Measurements from ENCODE around the gene INSM2. TPM values are rescaled to one million over a fixed set of nuclear protein-coding genes. Genes with fewer than 3 reads are reported as not detected.

INSM2 gene
- total and polyA plus RNA-seq, 2 of the 13 experiments (the other 11 are each of a cell fraction or from before 2014, with no cell fraction given) = not detected

- TF ChIP-seq ATF2 (CRISPR knock-in tag; IDR thresholded peaks at IDR 0.05) (no peak; the same call in 1 of the 2 replicates), ZNF607 (CRISPR knock-in tag; IDR thresholded peaks at IDR 0.05; ENCODE audit: borderline replicate concordance) (no peak), ZNF251 (CRISPR knock-in tag; IDR thresholded peaks at IDR 0.05) (no peak; the same call in 1 of the 2 replicates), CSRNP1 (CRISPR knock-in tag; IDR thresholded peaks at IDR 0.05) (peak; percentile 80; the same call in 1 of the 2 replicates), FOXO4 (CRISPR knock-in tag; conservative IDR thresholded peaks at IDR 0.05) (no peak), PHF5A (CRISPR knock-in tag; IDR thresholded peaks at IDR 0.05; ENCODE audit: low read depth, unreplicated experiment) (no peak), AHDC1 (CRISPR knock-in tag; IDR thresholded peaks at IDR 0.05; ENCODE audit: borderline replicate concordance) (no peak), EZH2 (conservative IDR thresholded peaks at IDR 0.05; ENCODE audit: low read depth, low read length) (peak; percentile 100), ZNF550 (CRISPR knock-in tag; IDR thresholded peaks at IDR 0.05; ENCODE audit: borderline replicate concordance) (peak; percentile 10; the same call in 1 of the 2 replicates), ZNF782 (CRISPR knock-in tag; IDR thresholded peaks at IDR 0.05; ENCODE audit: borderline replicate concordance) (peak; percentile 96), SP4 (CRISPR knock-in tag; IDR thresholded peaks at IDR 0.05) (no peak; the same call in 1 of the 2 replicates)
These were observed at the start of gene INSM2 (continued) for GRCh38 chr14:35533357-35534207.

Measured in HepG2 (cell line).